DND-41 (cell line): ENCODE data around the gene PPP1R3G.
"Not testable (repeated sequence)": the region's sequence is repeated elsewhere in the genome, so short reads cannot be mapped to it uniquely, and the experiment has no call there.

Experiments used
- ATAC-seq: fragments of 200-7000 bp; cut with Tn5 transposase; 3 replicates; pipeline ENCODE4 v1.9.1; 2021; ENCODE audit warnings: low read depth; ENCODE audit not compliant: insufficient read depth
- DNase-seq: peaks from one replicate; pipeline ENCODE4 v3.0.0-alpha.2; 2020
- H2AFZ ChIP-seq: 2 replicates; pipeline ENCODE4 v1.6.0; 2012; ENCODE audit warnings: low read depth, low read length
- H3K27ac ChIP-seq: 2 replicates; pipeline ENCODE4 v1.5.1; 2012; ENCODE audit warnings: low read length, inconsistent platforms
- H3K27me3 ChIP-seq: fragments of 200-600 bp; sonication (generic); 2 replicates; pipeline ENCODE4 v1.6.0; 2012; ENCODE audit warnings: low read length, mild to moderate bottlenecking, inconsistent platforms; ENCODE audit not compliant: insufficient read depth, poor library complexity
- H3K36me3 ChIP-seq: 2 replicates; pipeline ENCODE4 v1.5.1; 2012; ENCODE audit warnings: low read length, inconsistent platforms; ENCODE audit not compliant: insufficient read depth
- H3K4me1 ChIP-seq: 2 replicates; pipeline ENCODE4 v1.5.1; 2012; ENCODE audit warnings: mild to moderate bottlenecking, low read length; ENCODE audit not compliant: insufficient read depth
- H3K4me2 ChIP-seq: 2 replicates; pipeline ENCODE4 v1.6.0; 2012; ENCODE audit warnings: mild to moderate bottlenecking, moderate library complexity, low read length, inconsistent platforms; ENCODE audit not compliant: insufficient read depth
- H3K4me3 ChIP-seq, 2 experiments: fragments of 200-600 bp in 1 of 2; shearing (Covaris generic) in 1 of 2; 2 replicates each; pipeline ENCODE4 v1.5.1; 2012 to 2016; ENCODE audit warnings: inconsistent platforms in 2 of 2, low read length in 2 of 2, mild to moderate bottlenecking in 2 of 2, low read depth in 1 of 2, moderate library complexity in 1 of 2
- H3K79me2 ChIP-seq: 2 replicates; pipeline ENCODE4 v1.6.0; 2012; ENCODE audit warnings: low read length, inconsistent platforms; ENCODE audit not compliant: insufficient read depth
- H3K9ac ChIP-seq: 2 replicates; pipeline ENCODE4 v1.6.0; 2012; ENCODE audit warnings: low read depth, mild to moderate bottlenecking, inconsistent platforms, low read length, moderate library complexity
- H3K9me3 ChIP-seq: 2 replicates; pipeline ENCODE4 v1.5.1; 2012; ENCODE audit warnings: low read length, moderate library complexity, mild to moderate bottlenecking, inconsistent platforms; ENCODE audit not compliant: insufficient read depth, severe bottlenecking
- H4K20me1 ChIP-seq: 2 replicates; pipeline ENCODE4 v1.6.0; 2012; ENCODE audit warnings: low read length; ENCODE audit not compliant: insufficient read depth
- EZH2 ChIP-seq: IDR thresholded peaks from 3 replicates; pipeline ENCODE4 v1.6.1; 2012; ENCODE audit warnings: borderline replicate concordance, low read depth, mild to moderate bottlenecking, moderate library complexity, low read length, inconsistent platforms; ENCODE audit not compliant: severe bottlenecking
- TF ChIP-seq, protein P1 (sequence below): IDR thresholded peaks from 2 replicates; pipeline ENCODE4 v1.5.1; 2012; ENCODE audit warnings: borderline replicate concordance, low read length, moderate library complexity, mild to moderate bottlenecking; ENCODE audit not compliant: poor library complexity, severe bottlenecking; ENCODE audit errors: extremely low read depth

PPP1R3G gene

GRCh38 chr6:5116243-5116991 lies 31.3 kb downstream of the PPP1R3G start:
- H4K20me1 ChIP-seq = peaks cover 4% of the 10 kb centered on the region; the same call in 1 of the 2 replicates
- H3K79me2 ChIP-seq = no peaks in the 10 kb centered on the region
- peaks cover 3% of the 10 kb centered on the region; the same call in 1 of the 2 replicates for H3K36me3 ChIP-seq
- DNase-seq = no peak
- no peak overlapping the region for H3K9ac ChIP-seq
- TF ChIP-seq EZH2 = no peak
- TF ChIP-seq, protein P1, sequence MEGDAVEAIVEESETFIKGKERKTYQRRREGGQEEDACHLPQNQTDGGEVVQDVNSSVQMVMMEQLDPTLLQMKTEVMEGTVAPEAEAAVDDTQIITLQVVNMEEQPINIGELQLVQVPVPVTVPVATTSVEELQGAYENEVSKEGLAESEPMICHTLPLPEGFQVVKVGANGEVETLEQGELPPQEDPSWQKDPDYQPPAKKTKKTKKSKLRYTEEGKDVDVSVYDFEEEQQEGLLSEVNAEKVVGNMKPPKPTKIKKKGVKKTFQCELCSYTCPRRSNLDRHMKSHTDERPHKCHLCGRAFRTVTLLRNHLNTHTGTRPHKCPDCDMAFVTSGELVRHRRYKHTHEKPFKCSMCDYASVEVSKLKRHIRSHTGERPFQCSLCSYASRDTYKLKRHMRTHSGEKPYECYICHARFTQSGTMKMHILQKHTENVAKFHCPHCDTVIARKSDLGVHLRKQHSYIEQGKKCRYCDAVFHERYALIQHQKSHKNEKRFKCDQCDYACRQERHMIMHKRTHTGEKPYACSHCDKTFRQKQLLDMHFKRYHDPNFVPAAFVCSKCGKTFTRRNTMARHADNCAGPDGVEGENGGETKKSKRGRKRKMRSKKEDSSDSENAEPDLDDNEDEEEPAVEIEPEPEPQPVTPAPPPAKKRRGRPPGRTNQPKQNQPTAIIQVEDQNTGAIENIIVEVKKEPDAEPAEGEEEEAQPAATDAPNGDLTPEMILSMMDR = no peak
- no peak overlapping the region for H3K4me3 ChIP-seq
- H3K27me3 ChIP-seq = no peaks in the 10 kb centered on the region
- no peak overlapping the region for H3K27ac ChIP-seq
- no peaks in the 10 kb centered on the region for H3K4me1 ChIP-seq
- H2AFZ ChIP-seq = no peak overlapping the region
- H3K9me3 ChIP-seq = no peaks in the 10 kb centered on the region
- no peak overlapping the region for H3K4me2 ChIP-seq
- ATAC-seq = no peak

GRCh38 chr6:5119090-5119951 lies 34.2 kb downstream of the PPP1R3G start:
- no peak for DNase-seq
- no peaks in the 10 kb centered on the region for H3K36me3 ChIP-seq
- H3K4me2 ChIP-seq = no peak overlapping the region
- ATAC-seq = no peak
- H3K79me2 ChIP-seq = no peaks in the 10 kb centered on the region
- no peak overlapping the region for H3K27ac ChIP-seq
- H4K20me1 ChIP-seq = peaks cover 22% of the 10 kb centered on the region
- no peak for TF ChIP-seq EZH2
- TF ChIP-seq, protein P1 = no peak
- no peak overlapping the region for H3K4me3 ChIP-seq
- H2AFZ ChIP-seq = no peak overlapping the region
- no peaks in the 10 kb centered on the region for H3K4me1 ChIP-seq
- no peaks in the 10 kb centered on the region for H3K27me3 ChIP-seq
- no peak overlapping the region for H3K9ac ChIP-seq
- H3K9me3 ChIP-seq = no peaks in the 10 kb centered on the region

DNA sequence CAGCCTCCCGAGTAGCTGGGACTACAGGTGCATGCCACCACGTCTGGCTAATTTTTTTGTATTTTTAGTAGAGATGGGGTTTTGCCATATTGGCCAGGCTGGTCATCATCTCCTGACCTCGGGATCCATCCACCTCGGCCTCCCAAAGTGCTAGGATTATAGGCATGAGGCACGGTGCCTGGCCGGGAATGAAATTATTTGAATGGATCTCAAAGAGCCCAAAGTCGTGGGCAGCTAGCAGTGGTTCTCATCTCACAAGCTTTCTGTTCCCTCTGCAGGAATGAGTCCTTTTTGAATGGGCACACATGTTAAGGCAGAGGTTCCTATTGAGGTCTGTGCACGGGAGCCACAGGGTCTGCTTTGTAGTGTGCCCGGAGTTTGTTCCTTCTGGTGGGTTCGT lies 34.9 kb downstream of the PPP1R3G start:
- ATAC-seq (no peak), DNase-seq (no peak)
- H3K27me3 ChIP-seq = no peaks in the 10 kb centered on the region
- H3K79me2 ChIP-seq = no peaks in the 10 kb centered on the region
- no peaks in the 10 kb centered on the region for H3K4me1 ChIP-seq
- TF ChIP-seq, protein P1 = no peak
- TF ChIP-seq EZH2 = no peak
- no peak overlapping the region for H3K9ac ChIP-seq
- no peaks in the 10 kb centered on the region for H3K9me3 ChIP-seq
- H3K27ac ChIP-seq = no peak overlapping the region
- H3K36me3 ChIP-seq = no peaks in the 10 kb centered on the region
- H3K4me3 ChIP-seq = no peak overlapping the region
- no peak overlapping the region for H3K4me2 ChIP-seq
- H4K20me1 ChIP-seq = peaks cover 23% of the 10 kb centered on the region
- H2AFZ ChIP-seq = no peak overlapping the region

- not testable (repeated sequence) for H3K36me3 ChIP-seq, H3K9me3 ChIP-seq, H2AFZ ChIP-seq, H3K4me1 ChIP-seq, H3K79me2 ChIP-seq, DNase-seq, H3K9ac ChIP-seq, ATAC-seq, H3K4me3 ChIP-seq, H3K27ac ChIP-seq, H3K4me2 ChIP-seq, H3K27me3 ChIP-seq
- H4K20me1 ChIP-seq = peaks cover 28% of the 10 kb centered on the region
These were observed 35.4 kb downstream of the PPP1R3G start for GRCh38 chr6:5120543-5120942.
